ENCODE data around the gene TOGARAM1.

GRCh38 chr14:45041641-45042040 is 79.7 kb downstream of the TOGARAM1 start:
- TF ChIP-seq EZH2 (IDR thresholded peaks at IDR 0.05) (no peak), POLR2AphosphoS5 (IDR thresholded peaks at IDR 0.05; ENCODE audit: borderline replicate concordance, low read depth, low read length) (no peak), FOXP2 (optimal IDR thresholded peaks at IDR 0.05; ENCODE audit: control extremely low read depth, extremely low read length, insufficient read depth) (no peak)

Data from SK-N-MC (cell line).